Uterus (tissue), 4 donors: ENCODE results near the gene PKD1L1. TPM values are rescaled to one million over a fixed set of nuclear protein-coding genes. Genes with fewer than 3 reads are reported as not detected.

Experiments
- DNase-seq, 2 donors: peaks; one replicate each; pipeline ENCODE4 v3.0.0-alpha.2; 2019 to 2020
- H3K27ac ChIP-seq, 2 donors: fragments of 200-600 bp; sonication (generic); 1 replicate in 1 of 2; 2 replicates in 1 of 2; pipeline ENCODE4 v1.5.1; 2016 to 2018
- H3K27me3 ChIP-seq, 2 donors: fragments of 200-600 bp; sonication (generic); one replicate each; pipeline ENCODE4 v1.5.1; 2018 to 2019; ENCODE audit warnings: control low read depth in 1 of 2
- H3K36me3 ChIP-seq, 2 donors: fragments of 200-600 bp; sonication (generic); one replicate each; pipeline ENCODE4 v1.5.1; 2019; ENCODE audit warnings: control low read depth in 1 of 2
- H3K4me1 ChIP-seq, 2 donors: fragments of 200-600 bp; sonication (generic); one replicate each; pipeline ENCODE4 v1.5.1; 2018 to 2019; ENCODE audit warnings: control low read depth in 1 of 2
- H3K4me3 ChIP-seq, 2 donors: fragments of 200-600 bp; sonication (generic); 1 replicate in 1 of 2; 2 replicates in 1 of 2; pipeline ENCODE4 v1.5.1; 2018 to 2019; ENCODE audit warnings: mild to moderate bottlenecking in 1 of 2
- H3K9me3 ChIP-seq, 2 donors: fragments of 200-600 bp; sonication (generic); one replicate each; pipeline ENCODE4 v1.5.1; 2019; ENCODE audit warnings: control low read depth in 1 of 2
- CTCF ChIP-seq, 4 experiments: fragments of 200-600 bp in 2 of 4; fragments of 450-650 bp in 2 of 4; sonication (generic) in 2 of 4; IDR thresholded peaks; one replicate each; pipeline ENCODE4 v1.5.1; 2016 to 2019; ENCODE audit warnings: antibody characterized with exemption in 4 of 4, mild to moderate bottlenecking in 2 of 4, moderate library complexity in 1 of 4
- POLR2A ChIP-seq, 2 donors: fragments of 450-650 bp; IDR thresholded peaks; one replicate each; pipeline ENCODE4 v1.6.1; 2016; ENCODE audit warnings: antibody characterized with exemption in 2 of 2, mild to moderate bottlenecking in 1 of 2, moderate library complexity in 1 of 2
- intact Hi-C: fragments of 100-400 bp; cut with DNase I; formaldehyde crosslinking; loops from one replicate; pipeline ENCODE4 v1.15.1; 2023; ENCODE audit warnings: low total_unique reads
- total RNA-seq, 4 donors: library from RNA; depleted of rRNA in 3 of 4; stranded (reverse); fragments of >200 nt in 3 of 4; gene quantifications; one replicate each; pipeline versions ENCODE4 v1.1.0 to v1.2.4, GENCODE V29; 2014 to 2023
- donor health status: DM: yes; HTN: yes; CAD: no.

PKD1L1 gene
- total RNA-seq, 4 donors from 2014 or later = under 0.01 to 3.8 (median 0.74) TPM

DNA sequence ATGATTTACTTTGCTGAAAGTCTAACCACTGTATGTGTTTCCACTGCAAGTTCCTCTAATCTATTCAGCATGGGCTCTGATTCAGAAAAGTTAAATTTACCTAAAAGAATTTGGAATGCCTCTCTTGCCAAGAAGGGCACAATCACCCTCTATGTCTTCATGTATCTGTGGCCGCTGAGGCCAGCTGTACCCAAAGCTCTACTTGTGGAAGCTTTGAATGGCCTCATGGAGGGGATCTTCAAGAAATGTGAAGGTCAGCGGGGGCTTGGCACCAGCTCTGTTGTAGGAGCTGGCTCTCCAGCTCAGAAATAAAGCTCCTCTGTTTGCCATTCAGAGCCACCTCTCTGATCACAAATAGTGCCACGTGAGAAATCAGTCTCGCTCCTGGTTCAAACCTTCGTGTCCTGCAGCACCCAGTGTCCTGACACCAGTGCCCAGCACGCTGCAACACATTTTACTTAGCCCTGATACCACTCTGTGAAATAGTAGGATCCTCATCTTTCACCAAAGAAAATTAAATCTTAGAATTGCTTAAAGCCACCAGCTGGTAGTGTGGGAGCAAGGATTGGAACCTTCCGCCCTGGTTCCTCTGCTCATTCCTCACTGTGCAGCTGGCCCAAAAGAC lies 61.1 kb downstream of the PKD1L1 start:
- intact Hi-C loops = no loop called here
- Histone ChIP-seq H3K27me3 (no peaks in the 10 kb centered on the region), H3K4me3 (no peak overlapping the region), H3K36me3 (no peaks in the 10 kb centered on the region), H3K9me3 (no peaks in the 10 kb centered on the region), H3K27ac (no peak overlapping the region), H3K4me1 (no peaks in the 10 kb centered on the region)
- DNase-seq = no peak
- TF ChIP-seq POLR2A (IDR thresholded peaks at IDR 0.05) (no peak), CTCF (IDR thresholded peaks at IDR 0.05) (no peak)

DNA sequence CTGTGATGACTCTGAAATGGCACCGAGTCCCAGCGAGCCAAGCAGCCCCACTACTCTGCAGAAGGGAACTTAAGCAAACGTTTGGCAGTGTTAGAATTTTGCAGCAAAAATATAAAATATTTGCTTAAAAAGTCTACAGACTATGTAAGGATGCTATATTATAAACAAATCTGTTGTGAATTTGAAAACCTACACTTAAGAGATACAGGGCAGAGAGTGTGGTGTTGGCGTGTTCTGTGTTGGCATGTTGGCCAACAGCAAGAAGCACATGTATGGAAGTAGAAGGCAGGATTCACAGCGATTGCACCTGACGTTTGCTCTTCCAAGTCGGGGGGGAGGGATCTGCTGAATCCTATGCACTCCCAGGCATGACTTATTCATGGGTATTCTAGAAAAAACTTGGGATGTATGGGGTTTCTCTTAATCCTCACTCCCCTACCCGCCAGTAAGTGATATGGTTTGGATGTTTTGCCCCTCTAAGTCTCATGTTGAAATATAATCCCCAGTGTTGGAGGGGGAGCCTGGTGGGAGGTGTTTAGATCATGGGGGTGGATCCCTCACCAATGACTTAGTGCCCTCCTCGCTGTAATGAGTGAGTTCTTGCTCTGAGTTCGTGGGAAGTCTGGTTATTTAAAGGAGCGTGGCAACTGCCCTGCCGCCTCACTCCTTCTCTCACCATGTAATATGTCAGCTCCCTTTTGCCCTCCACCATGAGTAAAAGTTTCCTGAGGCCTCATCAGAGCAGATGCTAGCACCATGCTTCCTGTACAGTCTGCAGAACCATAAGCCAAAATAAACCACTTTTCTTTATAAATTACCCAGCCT lies 62.1 kb downstream of the PKD1L1 start:
- TF ChIP-seq POLR2A (IDR thresholded peaks at IDR 0.05) (no peak), CTCF (IDR thresholded peaks at IDR 0.05) (no peak)
- DNase-seq = no peak
- Histone ChIP-seq H3K4me3 (no peak overlapping the region), H3K9me3 (no peaks in the 10 kb centered on the region), H3K36me3 (no peaks in the 10 kb centered on the region), H3K27ac (no peak overlapping the region), H3K27me3 (no peaks in the 10 kb centered on the region), H3K4me1 (no peaks in the 10 kb centered on the region)
- intact Hi-C loops = no loop called here

- Histone ChIP-seq H3K4me3 (no peak overlapping the region), H3K9me3 (no peaks in the 10 kb centered on the region), H3K36me3 (no peaks in the 10 kb centered on the region), H3K27me3 (no peaks in the 10 kb centered on the region), H3K27ac (no peak overlapping the region), H3K4me1 (no peaks in the 10 kb centered on the region)
- TF ChIP-seq CTCF (IDR thresholded peaks at IDR 0.05) (no peak), POLR2A (IDR thresholded peaks at IDR 0.05) (no peak)
- intact Hi-C loops = no loop called here
- no peak for DNase-seq
Measured at GRCh38 chr7:47885309-47885986, 62.8 kb downstream of the PKD1L1 start.

DNA sequence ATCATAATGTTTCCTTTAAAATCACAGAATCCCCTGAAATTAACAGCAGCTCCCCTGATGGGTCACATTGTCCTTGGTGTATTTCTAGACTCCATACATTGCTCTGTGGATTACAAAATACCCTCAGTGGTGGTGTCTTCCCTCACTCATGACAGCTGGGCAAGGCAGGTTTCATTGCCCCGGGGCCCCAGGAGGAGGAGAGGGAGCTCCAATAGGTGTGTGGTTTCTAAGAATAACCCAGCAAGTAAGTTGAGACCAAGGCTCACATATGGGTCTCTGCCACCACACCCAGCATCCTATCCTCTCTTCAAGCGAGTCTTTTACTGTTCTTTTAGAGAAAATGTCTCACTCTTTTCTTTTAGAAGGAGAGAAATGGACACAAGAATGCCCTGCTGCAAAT lies 63.6 kb downstream of the PKD1L1 start:
- TF ChIP-seq POLR2A (IDR thresholded peaks at IDR 0.05) (no peak), CTCF (IDR thresholded peaks at IDR 0.05) (no peak)
- DNase-seq = no peak

GRCh38 chr7:47882635-47883034 lies 65.6 kb downstream of the PKD1L1 start:
- no peak overlapping the region for H3K27ac ChIP-seq
- no peaks in the 10 kb centered on the region for H3K27me3 ChIP-seq
- DNase-seq = no peak
- intact Hi-C loops = no loop called here
- H3K9me3 ChIP-seq = no peaks in the 10 kb centered on the region
- H3K36me3 ChIP-seq = no peaks in the 10 kb centered on the region
- H3K4me1 ChIP-seq = no peaks in the 10 kb centered on the region
- H3K4me3 ChIP-seq = no peak overlapping the region
- TF ChIP-seq CTCF (IDR thresholded peaks at IDR 0.05) = no peak

More for the DNA sequence above, 63.6 kb downstream of the PKD1L1 start:
- Histone ChIP-seq H3K9me3 (no peaks in the 10 kb centered on the region), H3K36me3 (no peaks in the 10 kb centered on the region), H3K27me3 (no peaks in the 10 kb centered on the region), H3K4me1 (no peaks in the 10 kb centered on the region), H3K27ac (no peak overlapping the region), H3K4me3 (no peak overlapping the region)
- intact Hi-C loops = no loop called here
